ENCODE data around the gene CERS6.
A peak's percentile ranks its signal among the peaks of the same experiment; 100 is the strongest.

The CERS6 gene

DNA sequence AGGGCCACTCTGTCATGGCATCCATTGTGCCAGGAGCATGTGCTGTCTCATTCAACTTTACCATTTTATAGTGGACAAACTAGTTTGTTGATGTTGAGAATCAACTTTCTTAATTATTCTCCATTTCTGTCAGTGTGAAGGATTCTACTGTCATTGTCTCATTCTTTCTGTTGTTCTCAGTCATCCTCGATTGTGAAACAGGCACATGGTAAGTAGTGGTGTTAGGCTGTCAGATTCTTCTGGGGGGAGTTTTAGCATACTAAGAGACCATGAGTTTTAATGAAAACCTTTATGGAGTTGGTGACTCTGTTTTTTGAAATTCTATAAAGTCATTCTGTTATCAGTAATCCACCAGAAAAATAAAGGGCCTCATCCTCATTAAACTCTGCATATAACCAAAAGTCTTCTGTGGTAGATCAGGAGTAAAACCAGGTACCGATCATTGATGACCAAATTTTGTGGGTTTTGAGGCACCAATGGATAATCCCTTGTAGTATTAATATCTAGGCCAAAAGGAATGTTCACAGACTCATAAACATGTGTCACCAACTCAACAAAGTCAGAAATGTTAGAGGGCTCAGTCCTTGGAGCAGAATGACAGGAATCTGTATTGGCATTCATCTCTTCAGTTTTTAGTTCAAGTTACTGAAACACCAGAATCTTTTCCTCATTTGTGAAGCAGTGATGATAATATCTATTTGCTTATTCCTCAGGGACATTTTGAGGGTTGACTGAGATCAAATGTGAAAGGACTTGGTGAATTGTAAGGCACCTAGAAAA is 73.2 kb downstream of the CERS6 start:
- DNase-seq (ENCODE audit: low read depth, low spot score), result no peak

DNA sequence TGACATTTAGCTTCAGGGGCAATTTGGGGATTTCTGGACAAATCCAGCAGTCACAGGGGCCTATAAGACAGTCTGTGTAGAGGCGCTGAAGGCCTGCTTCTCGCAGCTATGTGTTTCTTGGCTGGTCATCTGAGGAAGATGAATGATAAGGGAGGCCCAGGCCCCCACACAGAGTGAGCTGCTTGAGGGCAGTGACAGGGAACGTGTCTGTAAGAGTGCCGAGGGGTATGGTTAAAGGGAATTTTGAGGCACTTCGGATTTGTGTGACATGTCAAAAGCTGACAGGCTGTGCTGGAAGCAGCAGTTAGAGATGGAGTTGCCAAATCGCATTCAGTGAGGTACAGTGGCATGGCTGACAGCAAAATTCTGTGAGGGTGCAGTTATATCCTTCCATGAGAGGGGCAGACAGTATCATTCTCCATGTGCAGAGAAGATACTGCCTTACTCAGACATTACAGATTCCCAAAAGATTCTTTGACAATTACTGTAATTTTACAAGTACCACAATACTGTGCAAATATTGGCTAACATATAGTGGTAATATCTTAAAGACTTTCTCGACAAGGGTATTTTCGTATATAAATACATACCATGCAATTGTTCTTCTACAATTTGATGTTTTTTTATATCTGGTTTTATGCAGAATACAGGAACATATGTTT is 74.0 kb downstream of the CERS6 start:
- no peak for DNase-seq (ENCODE audit: low read depth, low spot score)

DNA sequence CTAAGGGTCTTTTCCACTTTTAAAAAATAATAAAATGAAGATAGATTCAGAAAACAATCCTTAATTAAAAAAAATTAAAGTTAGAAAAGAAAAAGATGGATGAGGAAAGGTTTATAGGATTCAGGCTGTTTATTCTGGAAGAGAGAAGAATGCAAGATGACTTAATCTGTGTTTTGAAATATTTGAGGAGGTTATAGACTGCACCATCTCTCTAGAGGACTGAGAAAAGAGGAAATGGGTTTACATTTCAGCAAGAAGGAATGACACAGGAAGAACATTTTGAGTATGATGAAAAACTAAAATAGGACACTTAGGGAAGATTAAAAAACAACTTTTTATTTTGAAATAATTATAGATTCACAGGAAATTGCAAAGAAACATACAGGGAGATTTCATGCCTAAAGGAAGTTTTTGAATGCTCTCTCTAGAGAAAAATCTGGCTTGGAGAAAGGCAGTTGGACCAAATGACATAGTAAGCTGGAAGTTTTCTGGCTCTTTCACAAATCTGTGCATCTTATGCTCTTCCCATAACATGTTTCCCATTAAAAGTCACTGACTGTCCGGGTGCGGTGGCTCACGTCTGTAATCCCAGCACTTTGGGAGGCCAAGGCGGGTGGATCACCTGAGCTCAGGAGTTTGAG is 75.0 kb downstream of the CERS6 start:
- DNase-seq (ENCODE audit: low read depth, low spot score), result no peak

DNA sequence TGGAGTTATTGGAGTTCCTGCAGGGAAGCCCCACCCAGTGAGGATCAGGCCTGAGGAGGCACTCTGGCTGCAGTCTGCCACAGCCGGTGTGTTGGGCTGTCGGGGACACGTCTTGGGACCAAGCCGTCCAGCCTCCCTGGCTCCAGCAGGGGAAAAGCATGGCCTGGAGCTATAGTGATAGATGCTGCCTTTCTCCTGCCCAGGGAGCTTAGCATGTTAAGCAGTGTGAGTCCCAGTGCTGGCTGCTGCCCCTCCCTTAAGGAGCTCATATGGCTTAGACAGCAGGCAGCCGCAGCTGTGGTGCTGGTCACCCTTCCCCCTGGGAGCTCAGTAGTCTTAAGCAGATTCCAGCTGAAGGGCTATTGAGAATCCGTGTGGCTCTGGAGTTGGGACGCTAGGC is 78.9 kb downstream of the CERS6 start:
- DNase-seq (ENCODE audit: low read depth, low spot score), result no peak

DNA sequence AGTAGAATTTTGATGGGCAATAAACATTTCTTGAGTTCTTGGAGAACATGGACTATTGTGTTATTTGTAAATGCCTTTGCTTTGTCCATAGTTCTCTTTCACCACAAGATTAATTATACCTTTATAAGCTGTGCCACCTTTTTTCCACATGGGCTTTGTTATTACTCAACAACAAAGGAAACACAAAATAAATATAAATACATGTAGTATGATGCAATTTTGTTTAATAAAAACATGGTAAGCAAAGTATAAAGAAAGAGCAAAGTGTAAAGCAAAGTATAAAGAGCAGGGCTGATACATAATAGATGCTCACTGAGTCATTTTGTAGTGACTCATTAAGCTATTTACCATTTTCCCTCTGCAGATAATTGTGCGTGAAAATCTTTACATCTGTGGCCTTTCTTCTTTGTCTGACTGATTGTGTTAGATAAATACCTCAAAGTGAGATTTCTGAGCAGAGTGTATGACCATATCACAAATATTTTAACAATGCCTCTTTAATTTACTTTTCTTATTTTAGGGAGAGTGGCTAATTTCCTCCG is 80.9 kb downstream of the CERS6 start:
- no peak for DNase-seq (ENCODE audit: low read depth, low spot score)

DNA sequence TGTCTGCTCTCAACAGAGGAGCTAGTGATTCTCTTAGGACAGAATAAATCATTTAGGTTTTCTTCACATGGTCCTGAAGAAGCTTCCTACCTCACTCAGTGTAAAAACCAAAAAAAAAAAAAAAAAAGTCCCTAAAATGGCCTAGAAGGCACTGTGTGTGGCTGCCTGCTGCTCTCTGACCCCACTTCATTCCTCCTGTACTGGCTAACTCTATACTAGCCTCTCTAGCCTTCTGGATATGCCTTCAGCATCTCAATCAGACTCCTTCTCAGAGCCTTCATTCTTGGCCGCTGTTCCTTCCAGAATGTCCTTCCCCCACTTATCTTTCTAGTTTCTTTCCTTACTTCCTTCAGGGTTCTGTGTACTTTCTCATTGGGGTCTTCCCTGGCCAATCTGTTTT is 82.1 kb downstream of the CERS6 start:
- no peak for DNase-seq (ENCODE audit: low read depth, low spot score)

DNA sequence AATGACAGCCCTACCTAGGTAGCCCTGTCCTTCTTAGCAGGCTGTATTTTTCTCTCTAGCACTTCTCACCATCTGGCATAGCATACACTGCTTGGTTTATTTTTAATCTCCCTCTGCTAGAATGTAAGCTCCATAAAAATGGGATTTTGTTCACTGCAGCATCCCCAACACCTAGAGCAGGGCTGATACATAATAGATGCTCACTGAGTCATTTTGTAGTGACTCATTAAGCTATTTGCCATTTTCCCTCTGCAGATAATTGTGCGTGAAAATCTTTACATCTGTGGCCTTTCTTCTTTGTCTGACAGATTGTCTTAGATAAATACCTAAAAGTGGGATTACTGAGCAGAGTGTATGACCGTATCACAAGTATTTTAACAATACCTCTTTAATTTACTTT is 82.5 kb downstream of the CERS6 start:
- no peak for DNase-seq (ENCODE audit: low read depth, low spot score)

DNA sequence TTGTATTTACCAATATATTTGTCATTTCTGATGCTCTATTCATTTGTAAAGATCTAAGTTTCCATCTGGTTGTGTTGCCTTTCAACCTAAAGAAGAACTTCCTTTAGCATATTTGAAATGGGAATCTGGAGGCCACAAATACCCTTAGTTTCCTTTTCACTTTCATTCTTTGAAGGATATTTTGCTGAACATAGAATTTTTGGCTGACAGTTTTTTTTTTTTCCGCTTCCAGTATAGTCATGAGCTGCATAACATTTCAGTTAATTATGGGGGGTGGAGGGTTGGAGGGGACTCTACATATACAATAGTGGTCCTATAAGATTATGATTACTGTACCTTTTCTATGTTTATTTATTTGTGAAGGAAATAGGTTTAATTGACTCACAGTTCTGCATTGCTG is 83.9 kb downstream of the CERS6 start:
- no peak for DNase-seq (ENCODE audit: low read depth, low spot score)

DNA sequence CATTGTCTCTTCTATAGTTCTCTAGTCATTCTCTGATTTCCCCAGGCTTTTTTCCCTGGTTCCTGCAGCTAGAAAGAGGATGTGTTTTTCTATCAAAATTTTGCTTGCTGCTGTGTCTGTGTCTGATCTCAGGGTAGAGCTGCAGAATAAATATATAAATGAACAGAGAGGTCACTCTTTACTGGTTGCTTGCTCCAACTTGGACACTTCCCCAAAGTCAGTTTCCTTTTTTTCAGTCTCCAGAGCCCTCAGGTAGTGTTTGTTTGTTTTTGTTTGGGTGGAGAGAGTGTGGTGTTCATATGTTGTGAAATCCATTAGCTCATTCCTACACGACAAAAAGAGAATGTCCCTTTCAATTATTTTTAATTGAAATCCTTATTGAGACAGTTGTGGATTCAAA is 85.8 kb downstream of the CERS6 start:
- DNase-seq (ENCODE audit: low read depth, low spot score), result no peak

DNA sequence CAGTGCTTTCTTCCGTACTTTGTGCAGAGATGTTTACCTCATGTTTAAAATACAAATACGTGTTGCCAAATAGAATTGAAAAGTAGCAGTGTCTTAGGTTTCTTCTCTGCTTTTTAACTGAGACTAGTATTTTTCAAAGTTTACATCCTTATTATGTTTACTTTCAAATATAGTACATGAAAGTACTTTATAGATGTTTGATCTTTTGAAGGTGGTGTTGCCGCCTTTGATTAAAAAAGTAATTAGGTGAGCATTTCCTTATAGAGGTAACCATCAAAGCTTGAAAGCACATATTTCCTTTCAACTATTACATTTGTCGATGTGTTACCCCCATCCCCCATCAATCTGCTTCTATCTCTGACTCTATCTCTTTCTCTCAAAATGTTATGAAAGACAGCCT is 87.0 kb downstream of the CERS6 start:
- no peak for DNase-seq (ENCODE audit: low read depth, low spot score)

DNA sequence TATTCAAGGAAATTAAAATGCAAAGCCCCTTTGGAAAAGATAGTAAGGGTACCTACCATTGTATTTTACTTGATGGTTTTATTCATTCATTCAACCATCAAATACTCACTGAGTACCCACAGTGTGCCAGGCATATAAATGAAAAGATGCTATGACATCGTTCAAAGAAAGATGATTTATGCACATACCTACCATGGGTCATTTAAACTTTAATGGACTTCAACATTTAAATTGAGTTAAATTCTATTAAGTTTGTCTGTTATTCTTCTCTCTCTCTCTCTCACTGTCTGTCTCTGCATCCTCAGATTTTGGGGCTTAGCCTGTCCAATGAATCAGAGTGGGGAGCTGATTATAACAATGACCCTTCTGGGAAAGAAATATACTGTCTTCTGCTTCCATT is 87.9 kb downstream of the CERS6 start:
- no peak for DNase-seq (ENCODE audit: low read depth, low spot score)

DNA sequence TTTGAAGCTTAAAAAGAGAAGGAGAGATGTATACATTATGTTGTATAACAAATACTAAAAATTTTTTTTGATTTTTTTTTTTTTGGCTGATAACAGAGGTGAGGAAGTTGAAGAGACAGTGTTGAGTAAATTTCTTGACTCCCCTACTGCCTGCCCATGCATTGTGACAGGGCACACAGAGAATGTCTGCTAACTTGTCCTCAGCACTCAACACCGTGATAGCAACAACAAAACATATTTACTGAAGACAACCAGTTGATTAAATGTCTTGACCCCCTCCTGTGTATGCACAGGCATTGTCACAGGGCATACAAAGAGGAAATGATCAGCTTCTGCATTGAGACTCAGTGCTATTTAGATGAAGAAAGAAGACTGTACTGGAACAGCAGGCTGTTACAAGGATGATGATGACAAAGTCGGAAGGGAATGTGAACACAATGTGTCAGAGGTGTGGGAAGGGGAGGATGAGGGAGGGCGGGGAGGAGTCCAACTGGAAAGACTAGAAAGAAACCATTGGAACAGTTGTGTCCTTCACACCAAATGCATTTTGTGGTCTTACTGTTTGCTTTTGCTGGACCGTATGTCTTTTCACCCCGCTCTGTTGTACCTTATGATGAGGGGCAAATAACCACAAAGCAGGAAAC is 89.5 kb downstream of the CERS6 start:
- DNase-seq (ENCODE audit: low read depth, low spot score), result no peak

DNA sequence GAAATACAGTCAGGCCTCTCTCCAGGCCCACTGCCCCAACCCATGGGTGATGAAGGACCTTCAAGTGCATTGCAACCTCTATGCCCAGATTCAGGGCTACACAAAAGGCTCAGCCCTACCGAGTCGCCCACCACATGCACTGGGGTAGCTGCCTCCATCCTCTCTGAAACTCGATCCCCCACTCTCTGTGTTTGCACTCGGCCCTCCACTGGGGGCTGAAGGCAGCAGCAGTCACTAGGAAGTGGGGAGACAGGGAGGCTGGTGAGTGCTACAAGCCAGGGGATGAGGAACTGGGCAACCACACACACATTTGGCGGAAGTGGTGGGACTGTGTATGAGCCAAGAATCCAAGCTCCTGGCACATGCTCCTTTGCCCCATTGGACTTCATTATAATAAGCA is 94.6 kb downstream of the CERS6 start:
- DNase-seq (ENCODE audit: low read depth, low spot score), result no peak

DNA sequence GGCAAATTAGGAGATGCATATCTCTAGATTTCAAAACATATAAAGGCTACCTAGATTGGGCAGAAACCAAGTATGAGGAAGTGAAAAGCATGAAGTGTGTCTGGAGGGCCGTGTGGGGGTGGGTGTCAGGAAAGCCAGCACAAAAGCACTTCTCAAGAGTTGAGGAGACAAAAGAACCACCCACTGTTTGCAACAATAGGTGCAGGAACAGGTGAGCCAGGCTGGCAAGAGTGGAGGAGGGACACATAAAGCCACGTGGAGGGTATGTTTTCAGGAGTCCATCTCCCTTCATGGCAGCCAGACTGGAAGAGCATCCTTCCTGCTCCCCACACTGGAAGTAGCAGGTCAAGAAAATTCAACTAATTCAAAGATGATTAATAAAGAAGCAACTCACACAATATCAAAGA is 96.4 kb downstream of the CERS6 start:
- peak; percentile 99 for DNase-seq (ENCODE audit: low read depth, low spot score)

DNA sequence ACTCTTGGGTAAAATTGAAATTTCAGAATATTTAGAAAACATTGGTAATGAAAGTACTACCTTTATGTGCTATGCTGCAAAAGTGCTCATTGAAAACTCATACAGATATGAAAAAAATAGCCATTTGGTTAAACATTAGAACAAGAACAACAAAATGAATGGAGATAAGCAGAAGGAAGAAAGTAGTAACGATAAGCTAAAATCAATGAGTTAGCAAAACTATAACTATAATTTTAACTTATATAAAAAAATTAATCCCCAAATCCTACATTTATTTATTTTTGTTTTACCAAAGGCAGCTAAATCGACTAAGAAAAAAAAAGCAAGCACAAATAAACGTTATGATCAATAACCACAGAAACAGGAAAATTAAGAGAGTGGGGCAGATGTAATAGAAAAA is 99.2 kb downstream of the CERS6 start:
- DNase-seq (ENCODE audit: low read depth, low spot score), result no peak

DNA sequence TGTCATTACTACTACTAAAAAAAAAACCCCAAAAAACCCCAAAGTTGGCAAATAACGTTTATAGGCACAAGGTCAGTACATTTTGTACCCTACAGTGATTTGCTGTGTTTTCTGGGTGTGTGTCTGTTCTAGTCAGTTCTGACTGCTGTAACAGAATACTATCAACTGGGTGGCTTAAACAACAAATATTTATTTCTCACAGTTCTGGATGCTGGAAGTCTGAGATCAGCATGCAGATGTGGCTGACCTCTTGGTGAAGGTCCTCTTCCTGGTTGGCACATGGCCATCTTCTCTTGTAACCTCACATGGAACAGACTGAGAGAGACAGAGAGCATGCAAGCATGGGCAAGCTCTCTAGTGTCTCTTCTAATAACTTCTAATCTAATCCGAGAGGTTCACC is 103.1 kb downstream of the CERS6 start:
- no peak for DNase-seq (ENCODE audit: low read depth, low spot score)

DNA sequence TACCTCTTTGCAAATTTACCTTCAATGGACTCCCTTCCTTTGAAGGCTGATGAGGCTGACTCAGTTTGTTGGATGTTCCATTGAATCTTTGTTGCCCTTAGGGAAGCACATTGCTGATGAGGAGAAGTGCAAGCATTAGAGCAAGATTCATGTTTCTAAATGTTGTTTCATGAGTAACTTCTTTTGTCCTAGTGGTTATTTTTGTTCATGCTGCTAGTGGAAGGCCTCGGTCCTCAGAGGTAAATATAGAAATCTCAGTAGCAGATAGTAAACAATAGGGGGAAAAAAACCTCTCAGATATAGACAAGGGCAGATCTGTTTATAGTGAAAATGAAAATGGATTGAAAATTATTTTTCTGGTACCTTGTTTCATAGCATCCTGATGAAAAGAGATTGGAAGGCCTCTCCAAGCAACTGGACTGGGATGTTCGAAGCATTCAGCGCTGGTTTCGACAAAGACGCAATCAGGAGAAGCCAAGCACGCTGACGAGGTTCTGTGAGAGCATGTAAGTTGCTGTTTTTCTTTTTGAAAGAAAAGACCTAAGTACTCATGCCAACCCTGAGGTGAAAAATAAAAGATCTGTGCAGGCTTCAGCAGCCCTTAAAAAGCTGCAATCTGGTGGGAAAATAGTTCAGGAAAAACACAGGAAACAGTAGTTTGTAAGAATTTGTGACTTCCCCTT is 104.9 kb downstream of the CERS6 start:
- DNase-seq (ENCODE audit: low read depth, low spot score), result no peak

DNA sequence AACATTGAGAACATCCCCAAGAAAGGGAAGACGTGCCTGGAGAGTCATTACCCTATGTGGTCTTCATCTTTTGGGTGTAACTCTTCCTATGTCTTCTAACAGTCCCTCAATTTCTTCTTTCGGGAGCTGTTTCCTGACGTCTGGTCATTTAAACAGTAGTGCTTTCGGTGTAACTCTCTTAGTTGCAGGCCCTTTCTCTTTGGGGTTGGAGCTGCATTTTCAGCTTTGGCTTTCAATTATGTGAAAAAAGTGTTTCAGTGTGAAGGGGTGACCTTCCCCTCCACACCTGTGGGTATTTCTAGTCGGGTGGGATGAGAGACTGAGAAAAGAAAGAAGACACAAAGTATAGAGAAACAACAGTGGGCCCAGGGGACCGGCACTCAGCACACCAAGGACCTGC is 105.9 kb downstream of the CERS6 start:
- no peak for DNase-seq (ENCODE audit: low read depth, low spot score)

DNA sequence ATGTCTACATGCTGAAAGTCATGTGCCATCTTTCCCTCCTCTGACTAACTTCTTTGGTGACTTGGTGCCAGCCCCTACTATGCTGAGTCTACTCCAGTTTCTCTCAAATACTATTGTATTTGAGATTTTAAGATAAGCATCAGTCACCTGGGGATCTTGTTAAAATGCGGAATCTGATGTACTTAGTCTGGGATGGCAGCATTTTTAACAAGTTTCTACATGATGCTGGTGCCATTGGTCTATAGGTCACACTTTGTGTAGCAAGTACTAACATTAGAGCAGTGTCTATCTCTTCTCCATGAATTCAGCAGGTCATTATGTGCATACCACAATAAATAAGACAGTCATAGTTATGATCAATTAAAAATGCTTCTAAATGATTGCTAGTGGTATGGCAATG is 106.9 kb downstream of the CERS6 start:
- no peak for DNase-seq (ENCODE audit: low read depth, low spot score)

DNA sequence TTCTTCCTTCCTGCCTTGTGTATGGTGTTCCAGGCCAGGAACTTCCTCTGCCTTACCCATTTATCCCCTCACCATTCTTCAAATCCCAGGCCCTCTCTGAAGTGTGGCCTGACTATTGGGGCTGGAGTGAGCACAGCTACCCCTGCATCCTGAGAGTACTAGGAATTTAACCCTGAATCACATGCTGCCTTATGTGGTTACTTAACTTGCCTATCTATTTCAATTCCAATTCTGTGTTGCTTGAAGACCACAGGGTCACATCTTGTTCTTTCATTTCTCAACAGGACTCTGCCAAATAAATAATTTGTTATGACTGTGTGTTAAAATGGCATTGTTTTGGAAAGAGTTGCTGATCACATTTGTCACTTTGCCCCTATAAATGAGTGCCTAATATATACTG is 108.6 kb downstream of the CERS6 start:
- DNase-seq (ENCODE audit: low read depth, low spot score), result no peak

DNA sequence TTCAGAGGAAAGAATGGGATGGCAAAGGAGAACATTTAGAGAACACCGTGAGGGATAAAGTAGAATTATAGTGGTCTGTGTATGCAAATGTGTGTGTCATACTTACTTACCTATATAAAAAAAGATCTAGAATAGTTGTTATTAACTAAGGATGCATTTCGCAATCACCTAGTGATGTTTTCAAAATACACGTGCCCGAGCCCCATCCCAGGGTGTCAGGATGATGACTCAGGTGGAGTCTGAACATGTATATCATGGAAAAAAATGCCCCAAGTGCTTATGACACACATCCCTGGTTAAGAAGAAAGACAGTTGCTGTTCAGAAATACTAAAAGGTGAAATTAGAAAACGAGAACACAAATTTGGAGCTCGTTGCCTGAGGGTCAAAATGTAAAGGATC is 109.0 kb downstream of the CERS6 start:
- no peak for DNase-seq (ENCODE audit: low read depth, low spot score)

DNA sequence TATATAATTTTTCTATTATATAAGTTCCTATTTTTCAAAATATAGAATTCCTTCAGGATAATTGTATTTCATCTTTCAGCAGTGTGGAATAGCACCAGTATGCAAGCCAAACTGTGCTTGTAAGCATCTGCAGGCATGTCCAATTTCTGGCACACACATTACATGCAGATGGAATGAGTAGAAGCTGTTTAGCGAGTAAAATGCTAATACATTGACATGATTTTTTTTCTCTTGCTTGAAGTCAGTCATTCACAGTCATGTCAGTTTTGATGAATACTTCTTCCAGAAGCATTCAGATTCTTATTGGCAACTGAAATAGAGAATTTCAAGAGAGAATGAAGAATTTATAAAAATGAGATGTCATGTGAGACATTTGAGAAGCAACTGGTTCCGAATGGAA is 109.4 kb downstream of the CERS6 start:
- DNase-seq (ENCODE audit: low read depth, low spot score), result no peak
